Kasumi-1 (cell line): Measurements from ENCODE around the gene NOP16.
"Not testable (repeated sequence)": the region's sequence is repeated elsewhere in the genome, so short reads cannot be mapped to it uniquely, and the experiment has no call there.

ENCODE experiments used
- DNase-seq, 2 experiments: peaks; one replicate each; lab custom pipeline; 2025; lab: John Stamatoyannopoulos, UW

NOP16 gene

GRCh38 chr5:176408590-176408989, 20.2 kb upstream of the NOP16 start:
- DNase-seq, result no peak

- DNase-seq, result not testable (repeated sequence)
Observed at GRCh38 chr5:176408252-176408573, 19.8 kb upstream of the NOP16 start.

GRCh38 chr5:176407456-176408251, 19.3 kb upstream of the NOP16 start:
- no peak for DNase-seq

GRCh38 chr5:176406436-176407052, 18.1 kb upstream of the NOP16 start:
- no peak for DNase-seq

- DNase-seq, result no peak
Observed at GRCh38 chr5:176405656-176406435, 17.4 kb upstream of the NOP16 start.

- DNase-seq, result no peak
Observed at GRCh38 chr5:176401281-176402205, 13.1 kb upstream of the NOP16 start.

GRCh38 chr5:176400382-176401156, 12.2 kb upstream of the NOP16 start:
- no peak for DNase-seq

- DNase-seq, result no peak
Observed at GRCh38 chr5:176397736-176398420, 9.5 kb upstream of the NOP16 start.

GRCh38 chr5:176396330-176396729, 7.9 kb upstream of the NOP16 start:
- DNase-seq, result no peak

GRCh38 chr5:176394881-176395675, 6.7 kb upstream of the NOP16 start:
- DNase-seq, result no peak

GRCh38 chr5:176394096-176394495, 5.7 kb upstream of the NOP16 start:
- no peak for DNase-seq

- DNase-seq, result no peak
Observed at GRCh38 chr5:176392526-176392925, 4.1 kb upstream of the NOP16 start.

- DNase-seq, result peak; percentile 81 to 87
Observed at GRCh38 chr5:176391999-176392398, 3.6 kb upstream of the NOP16 start.

- no peak for DNase-seq
Observed at GRCh38 chr5:176391479-176391878, 3.1 kb upstream of the NOP16 start.

GRCh38 chr5:176389135-176390123, 1.0 kb upstream of the NOP16 start:
- DNase-seq, result peak in 1 of 2 experiments; percentile 69

- peak; percentile 21 to 26 for DNase-seq
Observed at GRCh38 chr5:176388003-176388443, 375 bp downstream of the NOP16 start.

- no peak for DNase-seq
Observed at GRCh38 chr5:176387384-176387925, 943 bp downstream of the NOP16 start.

- no peak for DNase-seq
Observed at GRCh38 chr5:176386491-176386890, 1.9 kb downstream of the NOP16 start.
